Measurements from ENCODE around the gene ZNF280B. TPM values are rescaled to one million over a fixed set of nuclear protein-coding genes. Genes with fewer than 3 reads are reported as not detected.
"Not testable (repeated sequence)": the region's sequence is repeated elsewhere in the genome, so short reads cannot be mapped to it uniquely, and the experiment has no call there.

ZNF280B gene
- polyA plus RNA-seq, 3 donors: 0.09 to 0.15 TPM; not detected in 1

DNA sequence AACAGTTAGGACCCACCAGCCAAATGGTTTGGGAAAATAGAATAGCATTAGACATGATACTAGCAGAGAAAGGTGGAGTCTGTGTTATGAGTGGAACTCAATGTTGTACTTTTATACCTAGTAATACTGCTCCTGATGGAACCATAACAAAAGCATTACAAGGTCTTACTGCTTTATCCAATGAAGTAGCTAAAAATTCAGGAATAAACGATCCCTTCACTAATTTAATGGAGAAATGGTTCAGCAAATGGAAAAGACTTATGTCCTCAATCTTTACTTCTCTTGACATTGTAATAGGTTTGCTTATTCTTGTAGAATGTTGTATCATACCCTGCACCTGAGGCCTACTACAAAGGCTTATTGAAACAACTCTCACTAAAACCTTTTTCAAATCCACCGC, 50.2 kb downstream of the ZNF280B start:
- H3K27ac ChIP-seq (ENCODE audit: low read depth, low read length): no peak overlapping the region
- 78 to 86% (median 81%) methylated on average over 2 of the region's 2 CpGs for WGBS, 3 donors

DNA sequence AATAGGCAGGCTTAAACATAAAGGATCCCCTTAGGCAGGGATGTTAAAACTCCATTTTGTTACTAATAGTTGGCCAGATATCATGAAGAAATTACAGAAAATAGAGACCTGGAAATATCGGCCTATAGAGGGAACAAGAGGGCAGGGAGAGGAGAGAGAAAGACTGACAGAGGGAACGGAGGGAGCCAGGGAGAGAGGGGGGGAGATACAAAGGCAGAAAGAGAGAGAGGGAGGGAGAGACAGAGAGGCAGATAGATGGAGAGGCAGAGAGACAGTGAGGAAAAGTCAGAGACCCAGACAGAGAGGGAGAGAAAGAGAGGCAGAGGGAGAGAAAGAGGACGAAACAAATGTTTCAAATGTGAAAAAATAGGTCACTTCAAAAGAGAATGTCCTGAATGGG, 53.5 kb downstream of the ZNF280B start:
- 49 to 71% (median 64%) methylated on average over 3 of the region's 3 CpGs for WGBS, 3 donors
- no peak overlapping the region for H3K27ac ChIP-seq (ENCODE audit: low read depth, low read length)

DNA sequence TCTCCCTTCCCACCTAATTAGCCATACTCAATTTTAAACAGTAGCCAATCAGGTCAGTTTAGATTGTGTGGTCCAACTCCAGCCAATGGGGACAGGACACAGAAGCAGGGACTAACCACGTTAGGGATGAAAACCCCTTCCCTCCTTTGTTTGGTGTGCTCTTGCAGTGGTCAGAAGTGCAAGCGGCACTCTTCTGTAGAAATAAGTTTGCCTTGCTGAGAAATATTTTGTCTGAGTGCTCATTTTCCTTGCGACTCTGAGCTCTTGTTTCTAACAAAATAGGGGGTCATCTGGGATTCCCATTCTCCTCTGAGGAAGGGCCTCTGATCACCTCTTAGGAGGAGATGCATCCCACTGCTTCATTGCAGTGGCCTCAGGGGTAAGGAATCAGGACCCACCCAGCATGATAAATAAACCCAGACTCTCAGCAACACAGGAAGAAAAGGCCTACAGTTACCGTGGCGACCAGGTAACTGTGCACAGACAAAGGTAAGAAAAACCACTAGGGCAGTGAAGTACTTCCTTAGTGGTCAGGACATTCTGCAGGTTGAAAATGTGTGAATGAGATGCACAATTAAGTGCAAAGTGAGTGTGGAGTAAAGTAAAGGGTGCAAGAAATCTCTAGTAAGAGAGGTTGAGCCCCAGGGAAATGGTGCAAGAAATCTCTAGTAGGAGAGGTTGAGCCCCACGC, 55.4 kb downstream of the ZNF280B start:
- 62 to 76% (median 70%) methylated on average over 6 of the region's 6 CpGs for WGBS, 3 donors
- H3K27ac ChIP-seq (ENCODE audit: low read depth, low read length): no peak overlapping the region

DNA sequence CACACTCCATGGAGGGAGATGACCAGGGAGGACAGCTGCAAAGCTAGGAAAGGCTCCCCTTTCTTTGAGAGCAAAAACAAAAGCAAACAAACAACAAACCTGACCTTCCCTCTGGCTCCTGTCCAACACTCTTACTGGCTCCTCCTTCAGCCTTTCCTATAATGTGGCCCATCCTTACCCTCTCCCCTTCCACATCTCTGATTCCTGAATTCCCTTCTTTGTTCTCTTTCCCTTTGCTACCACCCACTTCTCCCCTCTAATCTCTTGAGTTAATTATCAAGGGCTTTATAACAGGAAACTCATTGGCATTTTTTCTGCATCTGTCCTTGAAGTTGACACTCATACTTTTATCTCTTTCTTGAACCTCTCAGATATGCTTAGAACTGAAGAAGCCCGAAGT, 56.3 kb downstream of the ZNF280B start:
- H3K27ac ChIP-seq (ENCODE audit: low read depth, low read length): no peak overlapping the region
- WGBS, 3 donors: 55 to 85% (median 78%) methylated on average over 1 of the region's 1 CpG

DNA sequence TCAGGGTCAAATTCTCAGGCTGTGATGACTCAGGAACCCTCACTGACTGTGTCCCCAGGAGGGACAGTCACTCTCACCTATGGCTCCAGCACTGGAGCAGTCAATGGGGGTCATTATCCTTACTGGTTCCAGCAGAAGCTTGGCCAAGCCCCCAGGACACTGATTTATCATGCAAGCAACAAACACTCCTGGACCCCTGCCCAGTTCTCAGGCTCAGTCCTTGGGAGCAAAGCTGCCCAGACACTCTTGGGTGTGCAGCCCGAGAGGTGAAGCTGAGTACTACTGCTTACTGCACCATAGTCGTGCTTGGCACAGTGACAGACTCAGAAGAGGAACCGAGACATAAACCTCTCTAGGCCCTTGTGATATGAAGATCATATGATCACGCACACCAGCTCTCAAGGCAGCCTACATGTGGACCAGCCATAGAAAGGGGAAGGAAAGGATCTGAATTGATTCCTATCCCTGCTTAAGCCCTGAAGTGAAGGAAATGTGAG, 58.2 kb downstream of the ZNF280B start:
- WGBS, 3 donors: 12 to 28% (median 14%) methylated on average over 4 of the region's 4 CpGs
- H3K27ac ChIP-seq (ENCODE audit: low read depth, low read length): no peak overlapping the region

DNA sequence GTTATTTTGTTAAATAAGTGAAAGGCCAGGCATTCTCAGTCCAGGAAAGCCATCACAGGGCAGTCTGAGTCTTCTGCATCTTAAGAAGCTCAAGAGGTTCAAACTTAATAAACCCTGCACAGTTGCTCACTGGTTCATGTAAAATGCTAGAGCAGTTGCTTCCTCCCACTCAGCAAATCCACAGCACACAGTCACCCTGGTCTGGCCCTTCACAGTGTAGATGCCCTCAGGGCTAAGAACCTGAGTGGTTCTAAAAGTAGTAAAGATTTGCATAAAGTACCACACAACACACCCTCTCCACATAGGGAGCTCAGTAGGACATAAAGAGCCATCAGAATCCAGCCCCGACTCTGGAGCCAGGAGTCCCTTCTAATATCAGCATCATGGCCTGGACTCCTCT, 58.7 kb downstream of the ZNF280B start:
- 78 to 91% (median 79%) methylated on average over 1 of the region's 1 CpG for WGBS, 3 donors
- no peak overlapping the region for H3K27ac ChIP-seq (ENCODE audit: low read depth, low read length)

DNA sequence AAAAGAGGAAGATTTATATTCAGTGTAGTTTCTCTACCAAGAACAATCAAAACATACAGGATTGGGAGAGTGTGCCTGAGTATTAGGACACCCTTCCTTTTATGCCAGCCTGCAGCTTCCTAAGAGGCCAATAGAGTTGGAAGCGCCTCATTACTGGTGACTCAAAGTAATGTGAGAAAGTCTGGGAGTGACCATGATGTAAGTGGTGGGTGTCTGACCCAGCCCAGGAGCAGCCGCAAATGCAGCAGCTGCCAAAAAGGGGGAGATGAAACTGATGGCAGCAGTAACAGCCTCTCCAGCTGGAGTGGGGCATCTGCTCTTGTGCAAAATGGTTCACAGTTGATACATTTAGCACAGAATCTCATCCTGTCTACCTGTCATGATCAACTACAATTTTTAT, 62.0 kb downstream of the ZNF280B start:
- 37 to 50% (median 48%) methylated on average over 2 of the region's 2 CpGs for WGBS, 3 donors
- H3K27ac ChIP-seq (ENCODE audit: low read depth, low read length): no peak overlapping the region

DNA sequence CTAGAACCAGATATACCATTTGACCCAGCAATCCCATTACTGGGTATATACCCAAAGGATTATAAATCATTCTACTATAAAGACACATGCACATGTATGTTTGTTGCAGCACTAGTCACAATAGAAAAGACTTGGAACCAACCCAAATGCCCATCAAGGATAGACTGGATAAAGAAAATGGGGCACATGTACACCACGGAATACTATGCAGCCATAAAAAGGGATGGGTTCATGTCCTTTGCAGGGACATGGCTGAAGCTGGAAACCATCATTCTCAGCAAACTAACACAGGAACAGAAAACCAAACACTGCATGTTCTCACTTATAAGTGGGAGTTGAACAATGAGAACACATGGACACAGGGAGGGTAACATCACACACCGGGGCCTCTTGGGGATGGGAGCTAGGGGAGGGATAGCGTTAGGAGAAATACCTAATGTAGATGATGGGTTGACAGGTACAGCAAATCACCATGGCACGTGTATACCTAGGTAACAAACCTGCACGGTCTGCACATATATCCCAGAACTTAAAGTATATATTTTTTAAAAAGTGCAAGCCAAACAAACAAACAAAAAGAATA, 64.4 kb downstream of the ZNF280B start:
- not testable (repeated sequence) for H3K27ac ChIP-seq (ENCODE audit: low read depth, low read length)
- 72 to 82% (median 75%) methylated on average over 5 of the region's 5 CpGs for WGBS, 3 donors

DNA sequence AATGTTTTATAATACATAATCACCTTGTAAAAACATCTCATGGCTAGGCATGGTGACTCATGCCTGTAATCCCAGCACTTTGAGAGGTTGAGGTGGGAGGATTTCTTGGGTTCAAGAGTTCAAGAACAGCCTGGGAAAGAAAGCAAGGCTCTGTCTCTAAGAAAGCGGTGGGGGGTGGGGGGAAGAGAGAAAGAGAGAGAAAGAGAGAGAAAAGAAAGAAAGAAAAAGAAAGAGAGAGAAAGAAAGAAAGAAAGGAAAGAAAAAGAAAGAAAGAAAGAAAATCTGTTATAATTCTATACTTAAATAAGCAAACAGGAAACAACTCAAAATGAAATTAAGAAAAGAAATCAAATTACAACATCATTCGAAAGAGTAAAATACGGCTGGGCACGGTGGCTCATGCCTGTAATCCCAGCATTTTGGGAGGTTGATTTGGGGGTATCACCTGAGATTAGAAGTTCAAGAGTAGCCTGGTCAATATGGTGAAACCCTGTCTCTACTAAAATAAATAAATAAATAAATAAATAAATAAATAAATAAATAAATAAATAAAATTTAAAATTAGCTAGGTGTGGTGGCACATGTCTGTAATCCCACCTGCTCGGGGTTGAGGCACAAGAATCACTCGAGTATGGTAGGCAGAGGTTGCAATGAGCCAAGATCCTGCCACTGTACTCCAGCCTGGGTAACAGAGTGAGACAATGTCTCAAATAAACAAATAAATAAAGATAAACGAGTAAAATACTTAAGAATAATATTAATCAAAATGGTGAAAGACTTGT, 65.4 kb downstream of the ZNF280B start:
- WGBS, 3 donors: 72 to 83% (median 81%) methylated on average over 7 of the region's 7 CpGs
- no peak overlapping the region for H3K27ac ChIP-seq (ENCODE audit: low read depth, low read length)

DNA sequence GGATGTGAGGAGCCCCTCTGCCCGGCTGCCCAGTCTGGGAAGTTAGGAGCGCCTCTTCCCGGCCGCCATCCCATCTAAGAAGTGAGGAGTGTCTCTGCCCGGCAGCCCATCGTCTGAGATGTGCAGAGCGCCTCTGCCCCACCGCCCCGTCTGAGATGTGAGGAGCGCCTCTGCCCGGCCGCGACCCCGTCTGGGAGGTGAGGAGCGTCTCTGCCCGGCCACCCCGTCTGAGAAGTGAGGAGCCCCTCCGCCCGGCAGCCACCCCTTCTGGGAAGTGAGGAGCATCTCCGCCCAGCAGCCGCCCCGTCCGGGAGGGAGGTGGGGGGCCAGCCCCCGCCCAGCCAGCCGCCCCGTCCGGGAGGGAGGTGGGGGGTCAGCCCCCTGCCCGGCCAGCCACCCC, 66.9 kb downstream of the ZNF280B start:
- 92 to 93% (median 92%) methylated on average over 21 to 28 of the region's 28 CpGs for WGBS, 3 donors
- not testable (repeated sequence) for H3K27ac ChIP-seq (ENCODE audit: low read depth, low read length)

DNA sequence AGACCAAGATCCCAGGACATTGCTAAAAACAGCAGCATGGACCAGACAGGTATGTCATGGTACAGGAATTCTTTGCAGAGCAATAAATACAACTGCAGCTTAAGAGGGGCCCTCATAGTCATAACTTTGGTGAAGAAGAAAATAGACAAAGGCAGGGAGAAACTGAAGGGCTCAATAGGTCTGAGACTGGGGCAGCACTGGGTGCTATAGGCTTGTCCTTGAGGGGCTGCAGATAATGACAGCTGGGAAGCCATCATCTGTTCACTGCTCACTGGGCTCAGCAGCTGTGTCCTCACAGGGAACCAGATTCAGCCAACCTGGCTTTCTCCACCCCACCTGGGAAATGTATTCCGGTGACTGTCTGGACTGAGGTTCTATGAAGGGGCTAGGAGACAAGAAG, 68.4 kb downstream of the ZNF280B start:
- 82 to 100% (median 95%) methylated on average over 1 of the region's 1 CpG for WGBS, 3 donors

More for the DNA sequence above, 68.4 kb downstream of the ZNF280B start:
- no peak overlapping the region for H3K27ac ChIP-seq (ENCODE audit: low read depth, low read length)

Other genes starting within 250 kb of the ZNF280B start
- not detected for gene ZNF280A, start 11.5 kb upstream of the ZNF280B start, polyA plus RNA-seq
- gene PRAME, start 50.5 kb upstream of the ZNF280B start, polyA plus RNA-seq: under 1 TPM in 1 of 3 donors, not detected in 2; 0.10 TPM
- gene GGTLC2, start 135.9 kb upstream of the ZNF280B start, polyA plus RNA-seq: not detected